Ishikawa (cell line): Measurements from ENCODE around the gene UPF3B.

Source experiments
- CEBPB ChIP-seq: IDR thresholded peaks from 2 replicates; pipeline ENCODE4 v1.6.1; 2012
- CREB1 ChIP-seq: IDR thresholded peaks from 2 replicates; pipeline ENCODE4 v1.6.1; 2012; ENCODE audit warnings: low read depth
- EGR1 ChIP-seq: IDR thresholded peaks from 2 replicates; pipeline ENCODE4 v1.6.1; 2012
- EP300 ChIP-seq: IDR thresholded peaks from 2 replicates; pipeline ENCODE4 v1.6.1; 2012; ENCODE audit warnings: borderline replicate concordance
- MAX ChIP-seq: IDR thresholded peaks from 2 replicates; pipeline ENCODE4 v1.6.1; 2012
- NFIC ChIP-seq: IDR thresholded peaks from 2 replicates; pipeline ENCODE4 v1.6.1; 2012
- RAD21 ChIP-seq: IDR thresholded peaks from 2 replicates; pipeline ENCODE4 v1.6.1; 2012; ENCODE audit warnings: low read depth
- TAF1 ChIP-seq: IDR thresholded peaks from 2 replicates; pipeline ENCODE4 v1.6.1; 2012; ENCODE audit warnings: low read depth, mild to moderate bottlenecking
- TEAD4 ChIP-seq: IDR thresholded peaks from 2 replicates; pipeline ENCODE4 v1.6.1; 2012
- YY1 ChIP-seq: IDR thresholded peaks from 2 replicates; pipeline ENCODE4 v1.6.1; 2012; ENCODE audit warnings: low read depth
- ZBTB7A ChIP-seq: IDR thresholded peaks from 2 replicates; pipeline ENCODE4 v1.6.1; 2012; ENCODE audit warnings: low read depth
- TF ChIP-seq, protein P1 (sequence below): IDR thresholded peaks from 2 replicates; pipeline ENCODE4 v1.6.1; 2012
- TF ChIP-seq, protein P2 (sequence below): IDR thresholded peaks from 2 replicates; pipeline ENCODE4 v1.6.1; 2012; ENCODE audit warnings: low read depth, mild to moderate bottlenecking

DNA sequence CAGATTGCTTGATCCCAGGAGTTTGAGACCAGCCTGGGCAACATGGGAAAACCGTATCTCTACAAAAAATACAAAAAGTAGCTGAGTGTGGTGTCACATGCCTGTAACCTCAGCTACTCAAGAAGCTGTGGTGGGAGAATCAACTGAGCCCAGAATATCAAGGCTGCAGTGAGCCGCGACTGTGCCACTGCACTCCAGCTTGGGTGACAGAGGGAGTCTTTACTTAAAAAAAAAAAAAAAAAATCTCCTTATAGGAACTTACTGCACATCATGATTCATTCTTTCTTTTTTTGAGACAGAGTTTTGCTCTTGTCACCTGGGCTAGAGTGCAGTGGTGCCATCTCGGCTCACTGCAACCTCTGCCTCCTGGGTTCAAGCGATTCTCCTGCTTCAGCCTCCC lies 24.3 kb downstream of the UPF3B start:
- TF ChIP-seq TAF1 = no peak
- no peak for TF ChIP-seq CEBPB
- no peak for TF ChIP-seq YY1
- no peak for TF ChIP-seq EP300
- TF ChIP-seq ZBTB7A = no peak
- TF ChIP-seq EGR1 = no peak
- TF ChIP-seq NFIC = no peak
- TF ChIP-seq MAX = no peak
- TF ChIP-seq RAD21 = no peak
- TF ChIP-seq, protein P1, sequence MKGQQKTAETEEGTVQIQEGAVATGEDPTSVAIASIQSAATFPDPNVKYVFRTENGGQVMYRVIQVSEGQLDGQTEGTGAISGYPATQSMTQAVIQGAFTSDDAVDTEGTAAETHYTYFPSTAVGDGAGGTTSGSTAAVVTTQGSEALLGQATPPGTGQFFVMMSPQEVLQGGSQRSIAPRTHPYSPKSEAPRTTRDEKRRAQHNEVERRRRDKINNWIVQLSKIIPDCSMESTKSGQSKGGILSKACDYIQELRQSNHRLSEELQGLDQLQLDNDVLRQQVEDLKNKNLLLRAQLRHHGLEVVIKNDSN = no peak
- TF ChIP-seq TEAD4 = no peak
- no peak for TF ChIP-seq CREB1
- TF ChIP-seq, protein P2, sequence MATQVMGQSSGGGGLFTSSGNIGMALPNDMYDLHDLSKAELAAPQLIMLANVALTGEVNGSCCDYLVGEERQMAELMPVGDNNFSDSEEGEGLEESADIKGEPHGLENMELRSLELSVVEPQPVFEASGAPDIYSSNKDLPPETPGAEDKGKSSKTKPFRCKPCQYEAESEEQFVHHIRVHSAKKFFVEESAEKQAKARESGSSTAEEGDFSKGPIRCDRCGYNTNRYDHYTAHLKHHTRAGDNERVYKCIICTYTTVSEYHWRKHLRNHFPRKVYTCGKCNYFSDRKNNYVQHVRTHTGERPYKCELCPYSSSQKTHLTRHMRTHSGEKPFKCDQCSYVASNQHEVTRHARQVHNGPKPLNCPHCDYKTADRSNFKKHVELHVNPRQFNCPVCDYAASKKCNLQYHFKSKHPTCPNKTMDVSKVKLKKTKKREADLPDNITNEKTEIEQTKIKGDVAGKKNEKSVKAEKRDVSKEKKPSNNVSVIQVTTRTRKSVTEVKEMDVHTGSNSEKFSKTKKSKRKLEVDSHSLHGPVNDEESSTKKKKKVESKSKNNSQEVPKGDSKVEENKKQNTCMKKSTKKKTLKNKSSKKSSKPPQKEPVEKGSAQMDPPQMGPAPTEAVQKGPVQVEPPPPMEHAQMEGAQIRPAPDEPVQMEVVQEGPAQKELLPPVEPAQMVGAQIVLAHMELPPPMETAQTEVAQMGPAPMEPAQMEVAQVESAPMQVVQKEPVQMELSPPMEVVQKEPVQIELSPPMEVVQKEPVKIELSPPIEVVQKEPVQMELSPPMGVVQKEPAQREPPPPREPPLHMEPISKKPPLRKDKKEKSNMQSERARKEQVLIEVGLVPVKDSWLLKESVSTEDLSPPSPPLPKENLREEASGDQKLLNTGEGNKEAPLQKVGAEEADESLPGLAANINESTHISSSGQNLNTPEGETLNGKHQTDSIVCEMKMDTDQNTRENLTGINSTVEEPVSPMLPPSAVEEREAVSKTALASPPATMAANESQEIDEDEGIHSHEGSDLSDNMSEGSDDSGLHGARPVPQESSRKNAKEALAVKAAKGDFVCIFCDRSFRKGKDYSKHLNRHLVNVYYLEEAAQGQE = no peak
